ENCODE data around the gene FHL3. TPM values are rescaled to one million over a fixed set of nuclear protein-coding genes. Genes with fewer than 3 reads are reported as not detected.
A peak's percentile ranks its signal among the peaks of the same experiment; 100 is the strongest.
"Not testable (repeated sequence)": the region's sequence is repeated elsewhere in the genome, so short reads cannot be mapped to it uniquely, and the experiment has no call there.

The FHL3 gene
- total RNA-seq, 1 donor from 2014 or later = 57.9 TPM

- no peaks in the 10 kb centered on the region for H3K9me3 Mint-ChIP-seq (ENCODE audit: low read depth)
Measured at GRCh38 chr1:37989361-37989930, 15.9 kb downstream of the FHL3 start.

GRCh38 chr1:37987679-37988078, 17.6 kb downstream of the FHL3 start:
- Mint-ChIP-seq H3K36me3 (ENCODE audit: low read depth) (peaks cover 16% of the 10 kb centered on the region), H3K9me3 (ENCODE audit: low read depth) (no peaks in the 10 kb centered on the region), H3K4me3 (ENCODE audit: unreplicated experiment) (no peak overlapping the region)

More at GRCh38 chr1:37989361-37989930, 15.9 kb downstream of the FHL3 start:
- TF ChIP-seq, protein P1, sequence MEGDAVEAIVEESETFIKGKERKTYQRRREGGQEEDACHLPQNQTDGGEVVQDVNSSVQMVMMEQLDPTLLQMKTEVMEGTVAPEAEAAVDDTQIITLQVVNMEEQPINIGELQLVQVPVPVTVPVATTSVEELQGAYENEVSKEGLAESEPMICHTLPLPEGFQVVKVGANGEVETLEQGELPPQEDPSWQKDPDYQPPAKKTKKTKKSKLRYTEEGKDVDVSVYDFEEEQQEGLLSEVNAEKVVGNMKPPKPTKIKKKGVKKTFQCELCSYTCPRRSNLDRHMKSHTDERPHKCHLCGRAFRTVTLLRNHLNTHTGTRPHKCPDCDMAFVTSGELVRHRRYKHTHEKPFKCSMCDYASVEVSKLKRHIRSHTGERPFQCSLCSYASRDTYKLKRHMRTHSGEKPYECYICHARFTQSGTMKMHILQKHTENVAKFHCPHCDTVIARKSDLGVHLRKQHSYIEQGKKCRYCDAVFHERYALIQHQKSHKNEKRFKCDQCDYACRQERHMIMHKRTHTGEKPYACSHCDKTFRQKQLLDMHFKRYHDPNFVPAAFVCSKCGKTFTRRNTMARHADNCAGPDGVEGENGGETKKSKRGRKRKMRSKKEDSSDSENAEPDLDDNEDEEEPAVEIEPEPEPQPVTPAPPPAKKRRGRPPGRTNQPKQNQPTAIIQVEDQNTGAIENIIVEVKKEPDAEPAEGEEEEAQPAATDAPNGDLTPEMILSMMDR (IDR thresholded peaks at IDR 0.05) = no peak
- peaks cover 13% of the 10 kb centered on the region for H3K36me3 Mint-ChIP-seq (ENCODE audit: low read depth)
- no peaks in the 10 kb centered on the region for H3K27me3 Mint-ChIP-seq (ENCODE audit: low read depth)
- peaks cover 22% of the 10 kb centered on the region for H3K4me1 Mint-ChIP-seq (ENCODE audit: low read depth)
- peak; percentile 79 for DNase-seq (ENCODE audit: low spot score)
- H3K27ac Mint-ChIP-seq (ENCODE audit: unreplicated experiment) = peak overlapping the region; percentile 97
- H3K4me3 Mint-ChIP-seq (ENCODE audit: unreplicated experiment) = peak overlapping the region; percentile 94

DNA sequence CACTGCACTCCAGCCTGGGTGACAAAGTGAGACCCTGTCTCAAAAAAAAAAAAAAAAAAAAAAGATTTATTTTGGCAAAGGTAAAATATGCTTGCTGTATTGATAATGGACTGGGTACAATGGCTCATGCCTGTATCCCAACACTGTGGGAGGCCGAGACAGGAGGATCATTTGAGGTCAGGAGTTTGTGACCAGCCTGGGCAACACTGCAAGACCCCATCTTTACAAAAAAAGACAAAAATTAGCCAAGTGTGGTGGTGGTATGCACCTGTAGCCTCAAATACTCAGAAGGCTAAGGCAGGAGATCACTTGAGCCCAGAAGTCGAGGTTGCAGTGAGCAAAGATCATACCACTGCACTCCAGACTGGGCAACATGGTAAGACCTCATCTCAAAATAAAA, 21.8 kb downstream of the FHL3 start:
- H3K4me3 Mint-ChIP-seq (ENCODE audit: unreplicated experiment) = no peak overlapping the region
- no peaks in the 10 kb centered on the region for H3K9me3 Mint-ChIP-seq (ENCODE audit: low read depth)
- DNase-seq (ENCODE audit: low spot score) = no peak
- no peak overlapping the region for H3K27ac Mint-ChIP-seq (ENCODE audit: unreplicated experiment)
- no peaks in the 10 kb centered on the region for H3K27me3 Mint-ChIP-seq (ENCODE audit: low read depth)
- TF ChIP-seq, protein P1 (IDR thresholded peaks at IDR 0.05) = no peak
- H3K4me1 Mint-ChIP-seq (ENCODE audit: low read depth) = peaks cover 5% of the 10 kb centered on the region
- H3K36me3 Mint-ChIP-seq (ENCODE audit: low read depth) = peaks cover 40% of the 10 kb centered on the region

More at GRCh38 chr1:37987679-37988078, 17.6 kb downstream of the FHL3 start:
- no peak for DNase-seq (ENCODE audit: low spot score)
- H3K4me1 Mint-ChIP-seq (ENCODE audit: low read depth) = peaks cover 22% of the 10 kb centered on the region
- peak overlapping the region; percentile 51 for H3K27ac Mint-ChIP-seq (ENCODE audit: unreplicated experiment)
- H3K27me3 Mint-ChIP-seq (ENCODE audit: low read depth) = no peaks in the 10 kb centered on the region
- TF ChIP-seq, protein P1 (IDR thresholded peaks at IDR 0.05) = no peak

- Mint-ChIP-seq H3K27ac (ENCODE audit: unreplicated experiment) (no peak overlapping the region), H3K4me3 (ENCODE audit: unreplicated experiment) (no peak overlapping the region), H3K9me3 (ENCODE audit: low read depth) (no peaks in the 10 kb centered on the region), H3K27me3 (ENCODE audit: low read depth) (no peaks in the 10 kb centered on the region), H3K4me1 (ENCODE audit: low read depth) (no peaks in the 10 kb centered on the region), H3K36me3 (ENCODE audit: low read depth) (peaks cover 47% of the 10 kb centered on the region)
- TF ChIP-seq, protein P1 (IDR thresholded peaks at IDR 0.05) = no peak
- DNase-seq (ENCODE audit: low spot score) = no peak
Measured at GRCh38 chr1:37978541-37978940, 26.8 kb downstream of the FHL3 start.

GRCh38 chr1:37975083-37975482, 30.2 kb downstream of the FHL3 start:
- H3K4me3 Mint-ChIP-seq (ENCODE audit: unreplicated experiment); H3K4me1 Mint-ChIP-seq (ENCODE audit: low read depth); DNase-seq (ENCODE audit: low spot score); H3K27me3 Mint-ChIP-seq (ENCODE audit: low read depth); H3K9me3 Mint-ChIP-seq (ENCODE audit: low read depth): not testable (repeated sequence)
- peak overlapping the region; percentile 24 for H3K27ac Mint-ChIP-seq (ENCODE audit: unreplicated experiment)
- TF ChIP-seq, protein P1 (IDR thresholded peaks at IDR 0.05) = peak; percentile 87
- peaks cover 53% of the 10 kb centered on the region for H3K36me3 Mint-ChIP-seq (ENCODE audit: low read depth)
